GM21723 (cell line): ENCODE results near the gene AFAP1.

Source experiments
- ATAC-seq: cut with Tn5 transposase; IDR thresholded peaks from one replicate; pipeline ENCODE4 v1.9.1; 2021; ENCODE audit warnings: mild to moderate bottlenecking, moderate library complexity; ENCODE audit not compliant: unreplicated experiment

Gene AFAP1

GRCh38 chr4:7708981-7709380 is 230.7 kb downstream of the AFAP1 start:
- no peak for ATAC-seq
